Measurements from ENCODE around the gene ZSCAN22. TPM values are rescaled to one million over a fixed set of nuclear protein-coding genes. Genes with fewer than 3 reads are reported as not detected.

ZSCAN22 gene
- total RNA-seq, 2 donors from 2014 or later = 3.8 TPM

DNA sequence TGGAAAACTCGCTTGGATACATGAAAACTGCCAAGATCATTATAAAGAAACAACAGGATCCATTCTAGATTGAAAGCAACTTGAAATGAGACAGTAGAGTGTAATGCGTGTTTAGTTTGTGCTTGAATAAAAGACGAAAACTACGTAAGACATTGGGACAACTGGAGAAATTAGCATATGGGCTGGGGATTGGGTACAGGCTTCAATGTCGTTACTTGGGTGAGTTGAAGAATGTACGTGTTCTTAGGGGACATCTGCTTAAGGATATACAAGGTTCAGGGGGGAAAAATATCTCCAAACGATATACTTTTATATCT lies 22.1 kb upstream of the ZSCAN22 start:
- Histone ChIP-seq H3K9ac (ENCODE audit: extremely low read depth, low read length, poor library complexity, severe bottlenecking) (no peak overlapping the region), H3K27ac (ENCODE audit: low read depth, low read length) (no peak overlapping the region), H3K27me3 (ENCODE audit: control insufficient read depth, insufficient read depth, low read length, poor library complexity, severe bottlenecking) (no peaks in the 10 kb centered on the region), H3K4me3 (ENCODE audit: low read length) (peak overlapping the region; percentile 98), H3K4me1 (ENCODE audit: control insufficient read depth, insufficient read depth, low read length) (no peaks in the 10 kb centered on the region), H3K9me3 (ENCODE audit: control insufficient read depth, low read length) (no peaks in the 10 kb centered on the region), H3K36me3 (ENCODE audit: control insufficient read depth, insufficient read depth, low read length) (peaks cover 67% of the 10 kb centered on the region)
- TF ChIP-seq CTCF (conservative IDR thresholded peaks at IDR 0.05) = no peak
- Mint-ChIP-seq H3K9me3 (no peaks in the 10 kb centered on the region), H3K27me3 (ENCODE audit: insufficient read depth) (no peaks in the 10 kb centered on the region), H3K4me3 (peak overlapping the region; percentile 97), H3K36me3 (ENCODE audit: low read depth) (peaks cover 51% of the 10 kb centered on the region), H3K27ac (peak overlapping the region; percentile 96), H3K4me1 (peaks cover 14% of the 10 kb centered on the region)
- WGBS, 2 experiments (ENCODE audit: insufficient coverage in 1 of 2, insufficient read length in 1 of 2) = 31 to 78% methylated on average over 3 to 6 of the region's 7 CpGs
- DNase-seq = no peak

- Mint-ChIP-seq H3K36me3 (ENCODE audit: low read depth) (peaks cover 45% of the 10 kb centered on the region), H3K4me1 (peaks cover 14% of the 10 kb centered on the region), H3K27ac (peak within 1 kb of the TSS; percentile 96), H3K4me3 (peak within 1 kb of the TSS; percentile 97), H3K9me3 (no peaks in the 10 kb centered on the region), H3K27me3 (ENCODE audit: insufficient read depth) (no peaks in the 10 kb centered on the region)
- Histone ChIP-seq H3K4me1 (ENCODE audit: control insufficient read depth, insufficient read depth, low read length) (no peaks in the 10 kb centered on the region), H3K27ac (ENCODE audit: low read depth, low read length) (peak within 1 kb of the TSS; percentile 34), H3K9me3 (ENCODE audit: control insufficient read depth, low read length) (no peaks in the 10 kb centered on the region), H3K4me3 (ENCODE audit: low read length) (peak within 1 kb of the TSS; percentile 98), H3K36me3 (ENCODE audit: control insufficient read depth, insufficient read depth, low read length) (peaks cover 67% of the 10 kb centered on the region), H3K27me3 (ENCODE audit: control insufficient read depth, insufficient read depth, low read length, poor library complexity, severe bottlenecking) (no peaks in the 10 kb centered on the region), H3K9ac (ENCODE audit: extremely low read depth, low read length, poor library complexity, severe bottlenecking) (peak within 1 kb of the TSS; percentile 81)
- peak; percentile 17 for TF ChIP-seq CTCF (conservative IDR thresholded peaks at IDR 0.05)
- peak; percentile 98 for DNase-seq
- 1 to 2% methylated on average over 26 to 53 of the region's 55 CpGs for WGBS, 2 experiments (ENCODE audit: insufficient coverage in 1 of 2, insufficient read length in 1 of 2)
Measured at GRCh38 chr19:58305065-58305931, 21.5 kb upstream of the ZSCAN22 start, which contains the start of gene ERVK3-1. TSS of gene ERVK3-1 (plus strand) at chr19:58305377. CDS start at chr19:58312169, 6,792 bp downstream.

GRCh38 chr19:58305932-58306323 lies 20.9 kb upstream of the ZSCAN22 start:
- peak overlapping the region; percentile 97 for H3K4me3 Mint-ChIP-seq
- Histone ChIP-seq H3K9ac (ENCODE audit: extremely low read depth, low read length, poor library complexity, severe bottlenecking) (peak overlapping the region; percentile 81), H3K27ac (ENCODE audit: low read depth, low read length) (no peak overlapping the region), H3K9me3 (ENCODE audit: control insufficient read depth, low read length) (no peaks in the 10 kb centered on the region), H3K4me3 (ENCODE audit: low read length) (peak overlapping the region; percentile 98), H3K4me1 (ENCODE audit: control insufficient read depth, insufficient read depth, low read length) (no peaks in the 10 kb centered on the region), H3K36me3 (ENCODE audit: control insufficient read depth, insufficient read depth, low read length) (peaks cover 60% of the 10 kb centered on the region), H3K27me3 (ENCODE audit: control insufficient read depth, insufficient read depth, low read length, poor library complexity, severe bottlenecking) (no peaks in the 10 kb centered on the region)
- no peaks in the 10 kb centered on the region for H3K9me3 Mint-ChIP-seq
- peak overlapping the region; percentile 54 for H3K27ac Mint-ChIP-seq
- TF ChIP-seq CTCF (conservative IDR thresholded peaks at IDR 0.05) = no peak
- 70 to 78% methylated on average over 12 of the region's 12 CpGs for WGBS, 2 experiments (ENCODE audit: insufficient coverage in 1 of 2, insufficient read length in 1 of 2)
- peaks cover 14% of the 10 kb centered on the region for H3K4me1 Mint-ChIP-seq
- peaks cover 39% of the 10 kb centered on the region for H3K36me3 Mint-ChIP-seq (ENCODE audit: low read depth)
- no peak for DNase-seq
- H3K27me3 Mint-ChIP-seq (ENCODE audit: insufficient read depth) = no peaks in the 10 kb centered on the region

All from endodermal cell (in vitro differentiated cells).